IMR-90 (cell line): ENCODE results near the gene PIAS1. TPM values are rescaled to one million over a fixed set of nuclear protein-coding genes. Genes with fewer than 3 reads are reported as not detected.

ENCODE experiments used
- ATAC-seq: fragments of 200-7000 bp; cut with Tn5 transposase; 2 replicates; pipeline ENCODE4 v1.9.1; 2020; ENCODE audit warnings: low read depth, mild to moderate bottlenecking, moderate library complexity
- BruUV-seq: library from RNA; stranded (reverse); fragments of 400-500 nt; replicated peaks from 2 replicates; lab custom pipeline; 2021; lab: Mats Ljungman, UMichigan
- CTCF ChIA-PET: fragments of 300-600 bp; formaldehyde crosslinking; extraction: SDS; loops from one replicate; lab custom pipeline; 2021; ENCODE audit warnings: antibody characterized with exemption; lab: Yijun Ruan, JAX
- POLR2A ChIA-PET: fragments of 300-600 bp; sonication (Branson Sonifier 250); formaldehyde crosslinking; loops from one replicate; lab custom pipeline; 2022; ENCODE audit warnings: antibody characterized with exemption; ENCODE audit not compliant: unreplicated experiment; lab: Charles Lee
- DNase-seq: peaks from one replicate; pipeline ENCODE4 v3.0.0; 2013
- H2AFZ ChIP-seq: replicated peaks from 2 replicates; pipeline ENCODE3; 2013; ENCODE audit warnings: low read length, mild to moderate bottlenecking; ENCODE audit not compliant: poor library complexity
- H2AK5ac ChIP-seq: 2 replicates; pipeline ENCODE4 v1.6.1; 2013; ENCODE audit warnings: low read depth, low read length, inconsistent platforms
- H2AK9ac ChIP-seq: replicated peaks from 2 replicates; pipeline ENCODE3; 2013; ENCODE audit warnings: mild to moderate bottlenecking, low read depth, low read length, moderate library complexity; ENCODE audit not compliant: poor library complexity
- H2BK120ac ChIP-seq: 2 replicates; pipeline ENCODE4 v1.6.1; 2013; ENCODE audit warnings: low read depth, low read length, inconsistent platforms
- H2BK15ac ChIP-seq: 3 replicates; pipeline ENCODE4 v1.6.1; 2013; ENCODE audit warnings: low read depth, low read length, inconsistent platforms
- H2BK20ac ChIP-seq: 2 replicates; pipeline ENCODE4 v1.6.1; 2013; ENCODE audit warnings: low read depth, mild to moderate bottlenecking, inconsistent platforms, low read length, moderate library complexity
- H2BK5ac ChIP-seq: 2 replicates; pipeline ENCODE4 v1.6.1; 2013; ENCODE audit warnings: mild to moderate bottlenecking, low read depth, low read length, inconsistent platforms; ENCODE audit not compliant: poor library complexity, severe bottlenecking
- H3K14ac ChIP-seq: replicated peaks from 2 replicates; pipeline ENCODE4 v1.6.1; 2013; ENCODE audit warnings: low read depth, low read length, inconsistent platforms
- H3K18ac ChIP-seq: 2 replicates; pipeline ENCODE4 v1.6.1; 2013; ENCODE audit warnings: low read depth, low read length, control low read depth
- H3K23ac ChIP-seq: 2 replicates; pipeline ENCODE4 v1.6.1; 2013; ENCODE audit warnings: low read depth, low read length, inconsistent platforms
- H3K27ac ChIP-seq: 2 replicates; pipeline ENCODE4 v1.5.1; 2013; ENCODE audit warnings: mild to moderate bottlenecking, control low read depth, low read length; ENCODE audit not compliant: insufficient read depth
- H3K27me3 ChIP-seq: 2 replicates; pipeline ENCODE4 v1.6.1; 2013; ENCODE audit warnings: low read length; ENCODE audit not compliant: control insufficient read depth, insufficient read depth
- H3K36me3 ChIP-seq: 2 replicates; pipeline ENCODE4 v1.6.1; 2013; ENCODE audit warnings: low read length, mixed read lengths; ENCODE audit not compliant: control insufficient read depth, insufficient read depth
- H3K4ac ChIP-seq: 2 replicates; pipeline ENCODE4 v1.6.1; 2013; ENCODE audit warnings: low read depth, low read length, inconsistent platforms
- H3K4me1 ChIP-seq: 2 replicates; pipeline ENCODE4 v1.6.1; 2013; ENCODE audit warnings: low read length, mixed read lengths; ENCODE audit not compliant: control insufficient read depth, insufficient read depth
- H3K4me2 ChIP-seq: 2 replicates; pipeline ENCODE4 v1.6.1; 2013; ENCODE audit warnings: low read depth, mild to moderate bottlenecking, control low read depth, low read length, moderate library complexity
- H3K4me3 ChIP-seq: 2 replicates; pipeline ENCODE4 v1.5.1; 2013; ENCODE audit warnings: low read depth, mild to moderate bottlenecking, control low read depth, low read length, moderate library complexity; ENCODE audit not compliant: insufficient read depth
- H3K56ac ChIP-seq: 2 replicates; pipeline ENCODE4 v1.6.1; 2013; ENCODE audit warnings: low read length, inconsistent platforms; ENCODE audit not compliant: insufficient read depth; ENCODE audit errors: extremely low read depth
- H3K79me1 ChIP-seq, 2 experiments: 2 replicates each; pipeline ENCODE4 v1.6.1; 2013; ENCODE audit warnings: low read length in 2 of 2, inconsistent platforms in 1 of 2, low read depth in 1 of 2
- H3K9ac ChIP-seq: 2 replicates; pipeline ENCODE4 v1.6.1; 2013; ENCODE audit warnings: low read depth, low read length, control low read depth
- H3K9me1 ChIP-seq: 2 replicates; pipeline ENCODE4 v1.6.1; 2013; ENCODE audit warnings: low read length, inconsistent platforms; ENCODE audit not compliant: insufficient read depth
- H3K9me3 ChIP-seq: 2 replicates; pipeline ENCODE4 v1.6.1; 2013; ENCODE audit warnings: low read length; ENCODE audit not compliant: control insufficient read depth, insufficient read depth
- H4K20me1 ChIP-seq: 2 replicates; pipeline ENCODE4 v1.6.1; 2013; ENCODE audit warnings: low read length, inconsistent platforms; ENCODE audit not compliant: insufficient read depth
- H4K5ac ChIP-seq: 2 replicates; pipeline ENCODE4 v1.6.1; 2013; ENCODE audit warnings: mild to moderate bottlenecking, low read depth, low read length, control low read depth
- H4K8ac ChIP-seq, 2 experiments: 2 replicates each; pipeline ENCODE4 v1.6.1; 2013; ENCODE audit warnings: low read depth in 2 of 2, low read length in 2 of 2, control low read depth in 1 of 2, inconsistent platforms in 1 of 2
- H4K91ac ChIP-seq: 2 replicates; pipeline ENCODE4 v1.6.1; 2013; ENCODE audit warnings: low read depth, low read length, inconsistent platforms; ENCODE audit not compliant: insufficient read depth
- BHLHE40 ChIP-seq: fragments of 150-350 bp; IDR thresholded peaks from 2 replicates; pipeline ENCODE4 v1.6.1; 2016; ENCODE audit warnings: mild to moderate bottlenecking, low read depth, low read length
- CEBPB ChIP-seq: IDR thresholded peaks from 2 replicates; pipeline ENCODE4 v1.6.1; 2012; ENCODE audit warnings: low read depth, low read length, improper control_type of control experiment
- CHD1 ChIP-seq: IDR thresholded peaks from 2 replicates; pipeline ENCODE4 v1.6.1; 2012; ENCODE audit warnings: low read depth, low read length, improper control_type of control experiment
- FOS ChIP-seq: fragments of 150-350 bp; IDR thresholded peaks from 2 replicates; pipeline ENCODE4 v1.6.1; 2016; ENCODE audit warnings: low read depth, low read length
- MAFK ChIP-seq: IDR thresholded peaks from 2 replicates; pipeline ENCODE4 v1.6.1; 2012; ENCODE audit warnings: low read depth, low read length, improper control_type of control experiment
- MAZ ChIP-seq: IDR thresholded peaks from 2 replicates; pipeline ENCODE4 v1.6.1; 2012; ENCODE audit warnings: low read depth, mild to moderate bottlenecking, low read length, improper control_type of control experiment, moderate library complexity, borderline replicate concordance
- MXI1 ChIP-seq: IDR thresholded peaks from 2 replicates; pipeline ENCODE4 v1.6.1; 2012; ENCODE audit warnings: low read depth, mild to moderate bottlenecking, low read length, moderate library complexity, borderline replicate concordance
- NFE2L2 ChIP-seq: fragments of 150-350 bp; IDR thresholded peaks from 2 replicates; pipeline ENCODE4 v1.6.1; 2016; ENCODE audit warnings: low read depth, mild to moderate bottlenecking, low read length
- POLR2A ChIP-seq: IDR thresholded peaks from 2 replicates; pipeline ENCODE4 v1.6.1; 2012; ENCODE audit warnings: mild to moderate bottlenecking, low read depth, low read length
- RAD21 ChIP-seq: IDR thresholded peaks from 2 replicates; pipeline ENCODE4 v1.6.1; 2012; ENCODE audit warnings: low read length, improper control_type of control experiment
- RCOR1 ChIP-seq: IDR thresholded peaks from 2 replicates; pipeline ENCODE4 v1.6.1; 2012; ENCODE audit warnings: mild to moderate bottlenecking, low read length, improper control_type of control experiment; ENCODE audit not compliant: insufficient replicate concordance
- RFX5 ChIP-seq: IDR thresholded peaks from 2 replicates; pipeline ENCODE4 v1.8.0; 2012; ENCODE audit warnings: low read depth, mild to moderate bottlenecking, low read length, moderate library complexity
- SMC3 ChIP-seq: fragments of 150-350 bp; IDR thresholded peaks from 2 replicates; pipeline ENCODE4 v1.6.1; 2016; ENCODE audit warnings: low read depth, mild to moderate bottlenecking, antibody characterized with exemption, low read length, moderate library complexity
- WGBS, 2 experiments: methylation state at CpG; one replicate each; pipeline versions ENCODE4 v1.1.5 to v1.1.7; 2013; ENCODE audit warnings: missing lambda C conversion rate in 2 of 2; ENCODE audit not compliant: insufficient read length in 1 of 2; ENCODE audit errors: extremely low coverage in 2 of 2; 5-methylcytosine and 5-hydroxymethylcytosine counted together
- dilution Hi-C: fragments of 300-500 bp; cut with HindIII; formaldehyde crosslinking; loops from one replicate; pipeline ENCODE4 v1.14.3; 2018; ENCODE audit warnings: low sequenced_read_pairs; ENCODE audit not compliant: unreplicated experiment
- in situ Hi-C: fragments of 300-500 bp; cut with MboI; formaldehyde crosslinking; loops from 3 replicates; pipeline ENCODE4 v1.14.3; 2019; ENCODE audit warnings: low sequenced_read_pairs, inconsistent platforms, mixed read lengths
- intact Hi-C: fragments of 100-400 bp; cut with micrococcal nuclease; formaldehyde crosslinking; loops from 2 replicates; pipeline ENCODE4 v1.10.0; 2022
- polyA plus RNA-seq, 3 experiments: library from polyadenylated mRNA; depleted of rRNA; stranded (reverse); fragments of >200 nt; gene quantifications; 2 replicates each; pipeline ENCODE4 v1.2.3, GENCODE V29; 2012; ENCODE audit warnings: low replicate concordance in 1 of 3
- total RNA-seq: library from RNA; depleted of rRNA; stranded (reverse); fragments of >200 nt; gene quantifications from 2 replicates; pipeline ENCODE4 v1.2.3, GENCODE V29; 2012
- TF ChIP-seq, protein P1 (sequence below): fragments of 150-350 bp; IDR thresholded peaks from 2 replicates; pipeline ENCODE4 v1.6.1; 2016; ENCODE audit warnings: low read depth, mild to moderate bottlenecking, low read length, moderate library complexity, borderline replicate concordance
- TF ChIP-seq, protein P2 (sequence below): conservative IDR thresholded peaks from 2 replicates; pipeline ENCODE4 v1.5.1; 2012; ENCODE audit warnings: mild to moderate bottlenecking, low read depth, low read length, improper control_type of control experiment
- TF ChIP-seq, protein P3 (sequence below): fragments of 150-350 bp; IDR thresholded peaks from 2 replicates; pipeline ENCODE4 v1.6.1; 2017; ENCODE audit warnings: mild to moderate bottlenecking, antibody characterized with exemption, low read length, low read depth

PIAS1 gene
- total and polyA plus RNA-seq, 2 of the 4 experiments (the other 2 are of a cell fraction) = 20.0 to 63.6 TPM

DNA sequence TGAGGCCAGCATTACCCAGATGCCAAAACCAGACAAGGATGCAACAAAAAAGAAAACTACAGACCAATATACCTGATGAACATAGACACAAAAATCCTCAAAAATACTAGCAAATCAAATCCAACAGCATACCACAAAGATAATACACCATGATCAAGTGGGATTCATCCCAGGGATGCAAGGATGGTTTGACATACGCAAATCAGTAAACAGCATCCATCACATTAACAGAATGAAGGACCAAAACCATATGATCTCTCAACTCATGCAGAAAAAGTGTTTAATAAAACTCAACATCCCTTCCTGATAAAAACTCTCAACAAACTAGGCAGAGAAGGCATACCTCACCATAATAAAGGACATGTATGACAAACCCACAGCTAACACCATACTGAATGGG, 14.0 kb upstream of the PIAS1 start:
- H3K27ac ChIP-seq = no peak overlapping the region
- H4K91ac ChIP-seq = no peak overlapping the region
- H3K4me1 ChIP-seq = no peaks in the 10 kb centered on the region
- no peak overlapping the region for H2BK5ac ChIP-seq
- H3K4me3 ChIP-seq = no peak overlapping the region
- DNase-seq (no peak), ATAC-seq (no peak)
- peaks cover 2% of the 10 kb centered on the region for H3K9me3 ChIP-seq
- H2AK9ac ChIP-seq = no peak overlapping the region
- H2BK15ac ChIP-seq = no peak overlapping the region
- H4K5ac ChIP-seq = no peak overlapping the region
- H3K27me3 ChIP-seq = peaks cover 10% of the 10 kb centered on the region
- H3K36me3 ChIP-seq = no peaks in the 10 kb centered on the region
- no peak overlapping the region for H2BK20ac ChIP-seq
- H4K8ac ChIP-seq = no peak overlapping the region
- no peak overlapping the region for H2BK120ac ChIP-seq
- in situ Hi-C loops (no loop called here), dilution Hi-C loops (no loop called here), intact Hi-C loops (no loop called here)
- H3K9me1 ChIP-seq = no peaks in the 10 kb centered on the region
- no peak overlapping the region for H3K9ac ChIP-seq
- ChIA-PET CTCF (no interaction called here), POLR2A (no interaction called here)
- H3K18ac ChIP-seq = no peak overlapping the region
- H3K4ac ChIP-seq = no peak overlapping the region
- no TSS peak for BruUV-seq
- H3K23ac ChIP-seq = no peak overlapping the region
- WGBS, 2 experiments = no CpG with 5 or more reads among the region's 1 CpG
- H2AFZ ChIP-seq = no peak overlapping the region
- H3K56ac ChIP-seq = no peak overlapping the region
- H2AK5ac ChIP-seq = no peak overlapping the region
- no peaks in the 10 kb centered on the region for H3K79me1 ChIP-seq
- TF ChIP-seq CHD1 = no peak
- no peak for TF ChIP-seq BHLHE40
- TF ChIP-seq RCOR1 = no peak
- TF ChIP-seq, protein P1, sequence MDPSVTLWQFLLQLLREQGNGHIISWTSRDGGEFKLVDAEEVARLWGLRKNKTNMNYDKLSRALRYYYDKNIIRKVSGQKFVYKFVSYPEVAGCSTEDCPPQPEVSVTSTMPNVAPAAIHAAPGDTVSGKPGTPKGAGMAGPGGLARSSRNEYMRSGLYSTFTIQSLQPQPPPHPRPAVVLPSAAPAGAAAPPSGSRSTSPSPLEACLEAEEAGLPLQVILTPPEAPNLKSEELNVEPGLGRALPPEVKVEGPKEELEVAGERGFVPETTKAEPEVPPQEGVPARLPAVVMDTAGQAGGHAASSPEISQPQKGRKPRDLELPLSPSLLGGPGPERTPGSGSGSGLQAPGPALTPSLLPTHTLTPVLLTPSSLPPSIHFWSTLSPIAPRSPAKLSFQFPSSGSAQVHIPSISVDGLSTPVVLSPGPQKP = no peak
- TF ChIP-seq MXI1 = no peak
- no peak for TF ChIP-seq FOS
- TF ChIP-seq RFX5 = no peak
- TF ChIP-seq MAZ = no peak
- no peak for TF ChIP-seq RAD21
- TF ChIP-seq NFE2L2 = no peak
- TF ChIP-seq, protein P2, sequence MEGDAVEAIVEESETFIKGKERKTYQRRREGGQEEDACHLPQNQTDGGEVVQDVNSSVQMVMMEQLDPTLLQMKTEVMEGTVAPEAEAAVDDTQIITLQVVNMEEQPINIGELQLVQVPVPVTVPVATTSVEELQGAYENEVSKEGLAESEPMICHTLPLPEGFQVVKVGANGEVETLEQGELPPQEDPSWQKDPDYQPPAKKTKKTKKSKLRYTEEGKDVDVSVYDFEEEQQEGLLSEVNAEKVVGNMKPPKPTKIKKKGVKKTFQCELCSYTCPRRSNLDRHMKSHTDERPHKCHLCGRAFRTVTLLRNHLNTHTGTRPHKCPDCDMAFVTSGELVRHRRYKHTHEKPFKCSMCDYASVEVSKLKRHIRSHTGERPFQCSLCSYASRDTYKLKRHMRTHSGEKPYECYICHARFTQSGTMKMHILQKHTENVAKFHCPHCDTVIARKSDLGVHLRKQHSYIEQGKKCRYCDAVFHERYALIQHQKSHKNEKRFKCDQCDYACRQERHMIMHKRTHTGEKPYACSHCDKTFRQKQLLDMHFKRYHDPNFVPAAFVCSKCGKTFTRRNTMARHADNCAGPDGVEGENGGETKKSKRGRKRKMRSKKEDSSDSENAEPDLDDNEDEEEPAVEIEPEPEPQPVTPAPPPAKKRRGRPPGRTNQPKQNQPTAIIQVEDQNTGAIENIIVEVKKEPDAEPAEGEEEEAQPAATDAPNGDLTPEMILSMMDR = no peak
- TF ChIP-seq, protein P3, sequence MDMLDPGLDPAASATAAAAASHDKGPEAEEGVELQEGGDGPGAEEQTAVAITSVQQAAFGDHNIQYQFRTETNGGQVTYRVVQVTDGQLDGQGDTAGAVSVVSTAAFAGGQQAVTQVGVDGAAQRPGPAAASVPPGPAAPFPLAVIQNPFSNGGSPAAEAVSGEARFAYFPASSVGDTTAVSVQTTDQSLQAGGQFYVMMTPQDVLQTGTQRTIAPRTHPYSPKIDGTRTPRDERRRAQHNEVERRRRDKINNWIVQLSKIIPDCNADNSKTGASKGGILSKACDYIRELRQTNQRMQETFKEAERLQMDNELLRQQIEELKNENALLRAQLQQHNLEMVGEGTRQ = no peak
- no peak for TF ChIP-seq SMC3
- TF ChIP-seq MAFK = no peak
- TF ChIP-seq POLR2A = no peak
- no peak for TF ChIP-seq CEBPB
- H4K20me1 ChIP-seq = no peaks in the 10 kb centered on the region
- no peak overlapping the region for H3K4me2 ChIP-seq
- no peak overlapping the region for H3K14ac ChIP-seq
